K562 (cell line): ENCODE results near the gene MYB. TPM values are rescaled to one million over a fixed set of nuclear protein-coding genes. Genes with fewer than 3 reads are reported as not detected.
A peak's percentile ranks its signal among the peaks of the same experiment; 100 is the strongest.

Source experiments
- ATAC-seq: fragments of 200-7000 bp; cut with Tn5 transposase; 3 replicates; pipeline ENCODE4 v1.9.1; 2020; ENCODE audit warnings: moderate library complexity
- BruUV-seq: library from RNA; stranded (reverse); fragments of 400-500 nt; replicated peaks from 2 replicates; lab custom pipeline; 2021; lab: Mats Ljungman, UMichigan
- CTCF ChIA-PET: fragments of 300-600 bp; formaldehyde crosslinking; extraction: SDS; loops from one replicate; lab custom pipeline; 2021; ENCODE audit warnings: low intra/inter-chr PET ratio; lab: Yijun Ruan, JAX
- POLR2A ChIA-PET: fragments of 300-600, 350-650 bp; sonication (Branson Sonifier 250); formaldehyde crosslinking; extraction: SDS; loops from one replicate; lab custom pipeline; 2021; ENCODE audit warnings: antibody characterized with exemption, inconsistent platforms; lab: Yijun Ruan, JAX
- DNase-seq, 4 experiments: peaks; one replicate each; pipeline versions ENCODE4 v3.0.0 to v3.0.0-alpha.2; 2011 to 2018; ENCODE audit warnings: low spot score in 3 of 4, mixed read lengths in 3 of 4; ENCODE audit errors: extremely low read depth in 1 of 4
- FAIRE-seq: peaks from 2 replicates; lab custom pipeline; 2011; peaks lifted over from hg19 to GRCh38; lab: Jason Lieb, UNC
- H2AFZ ChIP-seq: 2 replicates; pipeline ENCODE4 v1.6.0; 2011; ENCODE audit warnings: low read depth, low read length, control low read depth, inconsistent platforms
- H3K27ac ChIP-seq: fragments of 200-600 bp; 3 replicates; pipeline ENCODE4 v1.8.0; 2011; ENCODE audit warnings: low read depth, mild to moderate bottlenecking, control low read depth, inconsistent platforms, low read length, moderate library complexity, mixed read lengths; ENCODE audit errors: extremely low read depth
- H3K27me3 ChIP-seq, 2 experiments: fragments of 300-600 bp in 1 of 2; 2 replicates in 1 of 2; 3 replicates in 1 of 2; pipeline versions ENCODE4 v1.6.0 to v1.8.0; 2011; ENCODE audit warnings: inconsistent platforms in 2 of 2, low read length in 2 of 2, mild to moderate bottlenecking in 1 of 2, mixed read lengths in 1 of 2, moderate library complexity in 1 of 2; ENCODE audit not compliant: control insufficient read depth in 2 of 2, insufficient read depth in 2 of 2
- H3K36me3 ChIP-seq: fragments of 300-600 bp; 3 replicates; pipeline ENCODE4 v1.8.0; 2011; ENCODE audit warnings: mild to moderate bottlenecking, low read length, inconsistent platforms; ENCODE audit not compliant: control insufficient read depth, insufficient read depth
- H3K4me1 ChIP-seq, 2 experiments: fragments of 200-600 bp in 1 of 2; replicated peaks in 1 of 2; 2 replicates in 1 of 2; 3 replicates in 1 of 2; pipeline versions ENCODE4 v1.5.1 to v1.8.0; 2011; ENCODE audit warnings: inconsistent platforms in 2 of 2, low read length in 2 of 2, mild to moderate bottlenecking in 1 of 2, mixed read lengths in 1 of 2, moderate library complexity in 1 of 2; ENCODE audit not compliant: control insufficient read depth in 2 of 2, insufficient read depth in 2 of 2
- H3K4me2 ChIP-seq: 2 replicates; pipeline ENCODE4 v1.6.1; 2011; ENCODE audit warnings: low read length, control low read depth, inconsistent platforms, mixed read lengths; ENCODE audit not compliant: insufficient read depth
- H3K4me3 ChIP-seq: fragments of 200-600 bp; sonication (generic), shearing (Covaris generic); 2 replicates; pipeline ENCODE4 v1.5.1; 2016; ENCODE audit warnings: control low read depth, inconsistent platforms
- H3K79me2 ChIP-seq: fragments of 200-600 bp; 3 replicates; pipeline ENCODE4 v1.8.0; 2011; ENCODE audit warnings: low read length, inconsistent platforms; ENCODE audit not compliant: control insufficient read depth, insufficient read depth
- H3K9ac ChIP-seq, 2 experiments: 2 replicates each; pipeline versions ENCODE4 v1.6.0 to v1.6.1; 2011; ENCODE audit warnings: low read depth in 2 of 2, low read length in 2 of 2, control low read depth in 1 of 2, inconsistent platforms in 1 of 2, mild to moderate bottlenecking in 1 of 2, mixed read lengths in 1 of 2; ENCODE audit not compliant: insufficient read depth in 1 of 2
- H3K9me1 ChIP-seq: one replicate; pipeline ENCODE4 v1.6.0; 2011; ENCODE audit warnings: inconsistent platforms, mild to moderate bottlenecking, low read length, moderate library complexity; ENCODE audit not compliant: control insufficient read depth, insufficient read depth
- H3K9me3 ChIP-seq: replicated peaks from 2 replicates; pipeline ENCODE4 v1.5.1; 2011; ENCODE audit warnings: low read depth, low read length, inconsistent platforms; ENCODE audit not compliant: control insufficient read depth, insufficient read depth
- H4K20me1 ChIP-seq: replicated peaks from 2 replicates; pipeline ENCODE4 v1.6.1; 2011; ENCODE audit warnings: low read length, inconsistent platforms, mixed read lengths; ENCODE audit not compliant: control insufficient read depth, insufficient read depth
- CHAMP1 ChIP-seq: fragments of 450-650 bp; IDR thresholded peaks from 2 replicates; pipeline ENCODE4 v1.6.1; 2016; ENCODE audit warnings: mild to moderate bottlenecking
- MYBL2 ChIP-seq, 2 experiments: fragments of 450-650 bp in 1 of 2; sonication (generic) in 1 of 2; formaldehyde crosslinking in 1 of 2; IDR thresholded peaks; 2 replicates each; pipeline versions ENCODE4 v1.6.1 to v1.8.1; 2017 to 2022; ENCODE audit warnings: borderline replicate concordance in 1 of 2, inconsistent platforms in 1 of 2, low read depth in 1 of 2, mild to moderate bottlenecking in 1 of 2, missing genetic modification reagents in 1 of 2, moderate library complexity in 1 of 2
- MYC ChIP-seq, 2 experiments: fragments of 250-450 bp in 1 of 2; sonication (Bioruptor Pico) in 1 of 2; IDR thresholded peaks; 2 replicates each; pipeline versions ENCODE4 v1.5.1 to v1.6.1; 2012 to 2021; ENCODE audit warnings: low read depth in 2 of 2, borderline replicate concordance in 1 of 2, improper control_type of control experiment in 1 of 2, low read length in 1 of 2, mild to moderate bottlenecking in 1 of 2, moderate library complexity in 1 of 2
- PYGO2 ChIP-seq: fragments of 450-650 bp; IDR thresholded peaks from 2 replicates; pipeline ENCODE4 v1.6.1; 2016; ENCODE audit warnings: mild to moderate bottlenecking, missing genetic modification characterization, moderate library complexity, missing compliant biosample characterization
- RERE ChIP-seq: sonication (generic); formaldehyde crosslinking; IDR thresholded peaks from 2 replicates; pipeline ENCODE4 v1.8.0; 2023; ENCODE audit warnings: missing genetic modification reagents, mild to moderate bottlenecking, borderline replicate concordance
- RFX7 ChIP-seq: fragments of 250-450 bp; sonication (Bioruptor Pico); IDR thresholded peaks from 2 replicates; pipeline ENCODE4 v1.5.1; 2021; ENCODE audit warnings: mild to moderate bottlenecking
- SMC3 ChIP-seq: conservative IDR thresholded peaks from 2 replicates; pipeline ENCODE4 v1.6.1; 2011; ENCODE audit warnings: low read depth, low read length, improper control_type of control experiment; ENCODE audit not compliant: insufficient read depth
- U2AF2 ChIP-seq: fragments of 200-400 bp; formaldehyde crosslinking; optimal IDR thresholded peaks from 2 replicates; pipeline ENCODE3; 2017; ENCODE audit warnings: low read depth, mild to moderate bottlenecking, low read length
- ZBTB7A ChIP-seq: IDR thresholded peaks from 2 replicates; pipeline ENCODE4 v1.6.1; 2011; ENCODE audit warnings: low read depth, mild to moderate bottlenecking, low read length, moderate library complexity, borderline replicate concordance; ENCODE audit not compliant: control insufficient read depth
- ZNF12 ChIP-seq: sonication (generic); formaldehyde crosslinking; IDR thresholded peaks from 2 replicates; pipeline ENCODE4 v1.4.0; 2020; ENCODE audit warnings: mild to moderate bottlenecking, missing genetic modification reagents
- ZNF384 ChIP-seq: IDR thresholded peaks from 2 replicates; pipeline ENCODE4 v1.6.1; 2012; ENCODE audit warnings: low read depth, low read length, improper control_type of control experiment
- WGBS: fragments of 100-300 bp; shearing (Covaris generic); methylation state at CpG from one replicate; pipeline ENCODE4 v1.1.6; 2016; ENCODE audit warnings: low coverage, mixed read lengths; ENCODE audit not compliant: insufficient coverage; ENCODE audit errors: missing lambda C conversion rate; 5-methylcytosine and 5-hydroxymethylcytosine counted together
- in situ Hi-C: fragments of 300-500 bp; cut with MboI; formaldehyde crosslinking; loops from 4 replicates; pipeline ENCODE4 v1.15.0; 2018; ENCODE audit warnings: inconsistent platforms, mixed read lengths
- intact Hi-C: fragments of 100-400 bp; cut with micrococcal nuclease; formaldehyde crosslinking; loops from 2 replicates; pipeline ENCODE4 v1.14.2; 2022
- polyA plus RNA-seq, 8 experiments: library from polyadenylated mRNA; depleted of rRNA in 4 of 8; stranded (reverse) in 5 of 8; unstranded in 3 of 8; fragments of >200 nt; fragmentation: Nextera tagmentation in 2 of 8; fragmentation: Illumina TruSeq in 1 of 8; extraction: Ambion mirVana in 2 of 8; extraction: Trizol in 1 of 8; gene quantifications; 2 replicates each; pipeline versions ENCODE4 v1.2.1 to v1.2.3, GENCODE V29; 2011 to 2014; ENCODE audit warnings: inconsistent platforms in 1 of 8, missing spikeins in 1 of 8
- total RNA-seq, 7 experiments: library from RNA; depleted of rRNA in 6 of 7; stranded (reverse); fragments of >200 nt in 6 of 7; fragmentation: Illumina TruSeq in 2 of 7; extraction: Trizol in 2 of 7; gene quantifications; 2 replicates each; pipeline versions ENCODE4 v1.2.1 to v1.2.3, GENCODE V29; 2011 to 2021; ENCODE audit warnings: low replicate concordance in 1 of 7

MYB gene
- total and polyA plus RNA-seq, 9 of the 15 experiments (the other 6 are each of a cell fraction or from before 2014, with no cell fraction given) = 35.8 to 218 (median 140) TPM

- intact Hi-C loops (loop anchor here (5.0 to 10.0 kb wide), 3 partner anchors 93 to 1225 kb away; partner anchors contain the start of gene TBPL1), in situ Hi-C loops (loop anchor here (10.0 kb wide), 1 partner anchor 245 kb away; no protein-coding TSS in a partner anchor)
- H3K27ac ChIP-seq = peak overlapping the region; percentile 69; the same call in 2 of the 3 replicates
- peaks cover 14 to 23% of the 10 kb centered on the region in 2 experiments for H3K4me1 ChIP-seq
- H3K79me2 ChIP-seq = peaks cover 43% of the 10 kb centered on the region
- no peak for ATAC-seq
- no peaks in the 10 kb centered on the region for H3K9me1 ChIP-seq
- no peaks in the 10 kb centered on the region for H4K20me1 ChIP-seq
- FAIRE-seq = no peak
- H3K9me3 ChIP-seq = no peaks in the 10 kb centered on the region
- H2AFZ ChIP-seq = peak overlapping the region; percentile 85
- DNase-seq = no peak
- WGBS = 3% methylated on average over 8 of the region's 16 CpGs
- no peaks in the 10 kb centered on the region for H3K27me3 ChIP-seq
- ChIA-PET POLR2A (interaction anchor here (0.9 to 1.4 kb wide), 7 partner anchors 13 to 143 kb away, joined by 3 to 7 read pairs (median 3); partner anchors contain the start of gene HBS1L), CTCF (no interaction called here)
- peak overlapping the region; percentile 60 to 97; a peak in 3 of 4 replicates for H3K9ac ChIP-seq
- BruUV-seq = TSS peak; percentile 53
- H3K4me2 ChIP-seq = peak overlapping the region; percentile 67
- H3K4me3 ChIP-seq = 0 out of 2 replicates have a peak overlapping the region, but pooled peaks have one; percentile 12
- H3K36me3 ChIP-seq = peaks cover 10% of the 10 kb centered on the region; the same call in 1 of the 3 replicates
- TF ChIP-seq MYBL2 (IDR thresholded peaks at IDR 0.05; ENCODE audit: low read depth) (no peak), MYBL2 (CRISPR knock-in tag; IDR thresholded peaks at IDR 0.05; ENCODE audit: borderline replicate concordance) (no peak), U2AF2 (no peak), MYC (IDR thresholded peaks at IDR 0.05; ENCODE audit: low read depth, low read length) (no peak), MYC (CRISPR knock-in tag; IDR thresholded peaks at IDR 0.05; ENCODE audit: borderline replicate concordance, low read depth) (no peak), ZNF12 (CRISPR knock-in tag) (no peak), CHAMP1 (no peak), ZBTB7A (peak; percentile 78), RFX7 (no peak), ZNF384 (0 out of 2 replicates have a peak, but pooled peaks have one; percentile 24), RERE (no peak), PYGO2 (tag) (no peak), SMC3 (no peak)
Observed at GRCh38 chr6:135179920-135180541, 1.1 kb upstream of the MYB start.
